HEK293 (cell line): Measurements from ENCODE around the gene ANO9.

Experiments
- CTCF ChIA-PET: fragments of 350-600 bp; formaldehyde crosslinking; extraction: SDS; loops from one replicate; lab custom pipeline; 2021; ENCODE audit warnings: antibody characterized with exemption; lab: Yijun Ruan, JAX
- POLR2A ChIA-PET: fragments of 300-600 bp; formaldehyde crosslinking; extraction: SDS; loops from one replicate; lab custom pipeline; 2020; ENCODE audit warnings: antibody characterized with exemption, inconsistent platforms; lab: Yijun Ruan, JAX
- H3K27ac ChIP-seq: fragments of 200-500 bp; sonication (Bioruptor generic); 2 replicates; pipeline ENCODE4 v1.5.1; 2014; ENCODE audit warnings: low read depth, low read length, control low read depth, inconsistent platforms; ENCODE audit errors: extremely low read depth
- H3K36me3 ChIP-seq, 2 experiments: fragments of 200-500 bp in 1 of 2; sonication (Bioruptor generic) in 1 of 2; 1 replicate in 1 of 2; 2 replicates in 1 of 2; pipeline ENCODE4 v1.5.1; 2014 to 2017; ENCODE audit warnings: inconsistent platforms in 2 of 2, low read length in 2 of 2; ENCODE audit not compliant: control insufficient read depth in 2 of 2, insufficient read depth in 1 of 2
- H3K4me1 ChIP-seq: fragments of 200-500 bp; sonication (Bioruptor generic); 2 replicates; pipeline ENCODE4 v1.5.1; 2014; ENCODE audit warnings: mild to moderate bottlenecking, low read length, inconsistent platforms; ENCODE audit not compliant: control insufficient read depth, insufficient read depth
- H3K4me3 ChIP-seq: 2 replicates; pipeline ENCODE4 v1.5.1; 2011; ENCODE audit warnings: low read depth, mild to moderate bottlenecking, control low read depth, low read length, moderate library complexity
- H3K9me3 ChIP-seq: fragments of 200-500 bp; sonication (Bioruptor generic); 2 replicates; pipeline ENCODE4 v1.5.1; 2014; ENCODE audit warnings: low read depth, low read length, inconsistent platforms; ENCODE audit not compliant: control insufficient read depth, insufficient read depth
- GLIS2 ChIP-seq: fragments of 450-650 bp; formaldehyde crosslinking; IDR thresholded peaks from 2 replicates; pipeline ENCODE4 v1.5.1; 2016; ENCODE audit warnings: missing biosample characterization, missing genetic modification characterization
- PBX3 ChIP-seq: sonication (generic); formaldehyde crosslinking; IDR thresholded peaks from 2 replicates; pipeline ENCODE4 v1.8.1; 2022; ENCODE audit warnings: mild to moderate bottlenecking, moderate library complexity, missing genetic modification reagents
- SCRT2 ChIP-seq: fragments of 450-650 bp; formaldehyde crosslinking; IDR thresholded peaks from 2 replicates; pipeline ENCODE4 v1.5.1; 2016; ENCODE audit warnings: missing biosample characterization, missing genetic modification characterization
- ZBTB1 ChIP-seq: fragments of 450-650 bp; formaldehyde crosslinking; IDR thresholded peaks from 2 replicates; pipeline ENCODE4 v1.5.1; 2016; ENCODE audit warnings: missing biosample characterization, missing genetic modification characterization
- ZBTB21 ChIP-seq: fragments of 450-650 bp; formaldehyde crosslinking; IDR thresholded peaks from 2 replicates; pipeline ENCODE4 v1.5.1; 2017; ENCODE audit warnings: missing biosample characterization, missing genetic modification characterization
- ZBTB26 ChIP-seq: fragments of 450-650 bp; formaldehyde crosslinking; optimal IDR thresholded peaks from 2 replicates; pipeline ENCODE3; 2016; ENCODE audit warnings: missing biosample characterization, mild to moderate bottlenecking, missing genetic modification characterization
- ZBTB7A ChIP-seq: fragments of 450-650 bp; formaldehyde crosslinking; IDR thresholded peaks from 2 replicates; pipeline ENCODE4 v1.5.1; 2016; ENCODE audit warnings: low read depth, missing biosample characterization, missing genetic modification characterization
- ZFP69B ChIP-seq: fragments of 450-650 bp; formaldehyde crosslinking; IDR thresholded peaks from 2 replicates; pipeline ENCODE4 v1.5.1; 2016; ENCODE audit warnings: missing biosample characterization, missing genetic modification characterization
- ZNF10 ChIP-seq: fragments of 450-650 bp; formaldehyde crosslinking; IDR thresholded peaks from 2 replicates; pipeline ENCODE4 v1.5.1; 2017; ENCODE audit warnings: missing biosample characterization, missing genetic modification characterization
- ZNF121 ChIP-seq: fragments of 450-650 bp; formaldehyde crosslinking; IDR thresholded peaks from 2 replicates; pipeline ENCODE4 v1.5.1; 2016; ENCODE audit warnings: missing biosample characterization, missing genetic modification characterization
- ZNF184 ChIP-seq: fragments of 450-650 bp; IDR thresholded peaks from 2 replicates; pipeline ENCODE4 v1.5.1; 2018; ENCODE audit warnings: missing biosample characterization, mild to moderate bottlenecking, missing genetic modification characterization
- ZNF239 ChIP-seq: fragments of 450-650 bp; formaldehyde crosslinking; IDR thresholded peaks from 2 replicates; pipeline ENCODE4 v1.5.1; 2016; ENCODE audit warnings: missing biosample characterization, missing genetic modification characterization
- ZNF394 ChIP-seq: fragments of 450-650 bp; formaldehyde crosslinking; IDR thresholded peaks from 2 replicates; pipeline ENCODE4 v1.5.1; 2016; ENCODE audit warnings: missing biosample characterization, missing genetic modification characterization, mild to moderate bottlenecking, moderate library complexity, borderline replicate concordance
- ZNF501 ChIP-seq: fragments of 450-650 bp; formaldehyde crosslinking; IDR thresholded peaks from 2 replicates; pipeline ENCODE4 v1.5.1; 2016; ENCODE audit warnings: missing biosample characterization, missing genetic modification characterization
- ZNF513 ChIP-seq: fragments of 450-650 bp; IDR thresholded peaks from 2 replicates; pipeline ENCODE4 v1.5.1; 2018; ENCODE audit warnings: missing biosample characterization, missing genetic modification characterization
- ZNF530 ChIP-seq: fragments of 450-650 bp; formaldehyde crosslinking; IDR thresholded peaks from 2 replicates; pipeline ENCODE4 v1.5.1; 2016; ENCODE audit warnings: low read depth, missing biosample characterization, missing genetic modification characterization
- ZNF558 ChIP-seq: fragments of 450-650 bp; formaldehyde crosslinking; IDR thresholded peaks from 2 replicates; pipeline ENCODE4 v1.5.1; 2016; ENCODE audit warnings: missing biosample characterization, missing genetic modification characterization
- ZNF645 ChIP-seq: fragments of 450-650 bp; formaldehyde crosslinking; IDR thresholded peaks from 2 replicates; pipeline ENCODE4; 2016; ENCODE audit warnings: missing biosample characterization, missing genetic modification characterization
- ZNF658 ChIP-seq: fragments of 450-650 bp; formaldehyde crosslinking; IDR thresholded peaks from 2 replicates; pipeline ENCODE4; 2016; ENCODE audit warnings: missing biosample characterization, missing genetic modification characterization
- ZNF701 ChIP-seq: fragments of 450-650 bp; formaldehyde crosslinking; IDR thresholded peaks from 2 replicates; pipeline ENCODE4 v1.5.1; 2016; ENCODE audit warnings: missing biosample characterization, missing genetic modification characterization
- ZNF791 ChIP-seq: fragments of 450-650 bp; formaldehyde crosslinking; IDR thresholded peaks from 2 replicates; pipeline ENCODE4 v1.5.1; 2016; ENCODE audit warnings: missing biosample characterization, missing genetic modification characterization

The ANO9 gene

GRCh38 chr11:370070-370941 is 71.5 kb downstream of the ANO9 start:
- CTCF ChIA-PET, result interaction anchor here (0.6 to 0.8 kb wide), 2 partner anchors 78 to 164 kb away, joined by 3 read pairs; no protein-coding TSS in a partner anchor
- POLR2A ChIA-PET, result interaction anchor here (1.1 kb wide), 1 partner anchor 23 kb away, joined by 3 read pairs; no protein-coding TSS in a partner anchor
- TF ChIP-seq ZNF394 (tag by site-specific recombination) (no peak), ZNF701 (tag by site-specific recombination) (no peak), ZBTB1 (tag by site-specific recombination) (no peak), GLIS2 (peak; percentile 48; the same call in 1 of the 2 replicates), ZBTB26 (tag by site-specific recombination) (peak; percentile 35), ZNF645 (tag by site-specific recombination) (no peak), ZNF558 (no peak), ZNF121 (no peak), ZBTB7A (0 out of 2 replicates have a peak, but pooled peaks have one; percentile 17), ZNF501 (tag by site-specific recombination) (no peak), ZNF530 (tag by site-specific recombination) (no peak), SCRT2 (no peak), ZNF10 (tag by site-specific recombination) (no peak), ZNF791 (tag by site-specific recombination) (no peak), ZNF513 (no peak), ZFP69B (no peak), ZBTB21 (tag by site-specific recombination) (peak; percentile 30; the same call in 1 of the 2 replicates)
- Histone ChIP-seq H3K9me3 (no peaks in the 10 kb centered on the region), H3K27ac (no peak overlapping the region), H3K4me1 (no peaks in the 10 kb centered on the region), H3K36me3 (peaks cover 0 to 34% of the 10 kb centered on the region in 2 experiments; a peak in 1 of 3 replicates), H3K4me3 (peak overlapping the region; percentile 14)

GRCh38 chr11:369336-370018 is 72.3 kb downstream of the ANO9 start, which contains the start of gene B4GALNT4:
B4GALNT4 (plus strand) TSS chr11:369499; CDS start chr11:369804, 305 bp downstream.
- H3K9me3 ChIP-seq, result no peaks in the 10 kb centered on the region
- no peaks in the 10 kb centered on the region for H3K4me1 ChIP-seq
- H3K27ac ChIP-seq, result no peak within 1 kb of the TSS
- TF ChIP-seq PBX3 (CRISPR knock-in tag) (0 out of 2 replicates have a peak, but pooled peaks have one; percentile 24), ZNF658 (tag by site-specific recombination) (no peak), ZNF239 (no peak), ZNF184 (tag by site-specific recombination) (no peak)
- ChIA-PET POLR2A (no interaction called here), CTCF (interaction anchor here (0.6 kb wide), 1 partner anchor 79 kb away, joined by 3 read pairs; no protein-coding TSS in a partner anchor)
- H3K4me3 ChIP-seq, result peak within 1 kb of the TSS; percentile 27
- H3K36me3 ChIP-seq, result peaks cover 0 to 31% of the 10 kb centered on the region in 2 experiments; a peak in 1 of 3 replicates
